GM19468 (cell line): ENCODE data around the gene KCTD14.
"Not testable (repeated sequence)": the region's sequence is repeated elsewhere in the genome, so short reads cannot be mapped to it uniquely, and the experiment has no call there.

Source experiments
- ATAC-seq: cut with Tn5 transposase; IDR thresholded peaks from one replicate; pipeline ENCODE4 v1.9.1; 2021; ENCODE audit warnings: mild to moderate bottlenecking, moderate library complexity, moderate number of reproducible peaks; ENCODE audit not compliant: unreplicated experiment; ENCODE audit errors: extremely low read depth

Gene KCTD14

DNA sequence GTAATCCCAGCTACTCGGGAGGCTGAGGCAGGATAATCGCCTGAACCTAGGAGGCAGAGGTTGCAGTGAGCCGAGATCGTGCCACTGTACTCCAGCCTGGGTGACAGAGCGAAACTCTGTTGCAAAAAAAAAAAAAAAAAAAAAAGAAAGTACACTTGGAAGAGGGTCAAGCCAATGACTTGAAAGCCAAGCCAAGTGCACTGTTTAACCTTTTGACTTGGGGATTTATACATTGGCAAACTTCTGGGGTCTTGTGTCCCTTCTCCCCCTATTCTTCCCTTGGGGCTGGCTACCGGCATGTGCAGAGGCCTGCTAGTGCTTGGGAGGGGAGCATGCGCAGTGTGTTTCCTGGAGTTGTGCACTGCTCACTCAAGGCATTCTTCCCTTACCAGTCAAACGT, 26.3 kb upstream of the KCTD14 start:
- ATAC-seq, result no peak

DNA sequence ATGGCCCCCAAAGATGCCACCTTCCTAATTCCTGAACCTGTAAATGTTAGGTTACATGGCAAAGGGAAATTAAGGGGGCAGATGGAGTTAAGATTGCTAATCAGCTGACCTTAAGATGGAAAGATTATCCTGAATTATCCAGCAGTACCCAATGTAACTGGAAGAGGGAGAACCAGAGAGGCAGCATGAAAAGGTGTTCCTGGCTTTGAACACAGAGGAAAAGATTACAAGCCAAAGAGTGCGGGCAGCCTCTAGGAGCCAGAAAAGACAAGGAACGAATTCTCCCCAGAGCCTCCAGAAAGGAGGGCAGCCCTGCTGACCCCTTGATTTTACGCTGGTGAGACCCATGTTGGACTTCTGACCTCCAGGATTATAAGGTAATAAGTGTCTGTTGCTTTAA, 25.5 kb upstream of the KCTD14 start:
- no peak for ATAC-seq

DNA sequence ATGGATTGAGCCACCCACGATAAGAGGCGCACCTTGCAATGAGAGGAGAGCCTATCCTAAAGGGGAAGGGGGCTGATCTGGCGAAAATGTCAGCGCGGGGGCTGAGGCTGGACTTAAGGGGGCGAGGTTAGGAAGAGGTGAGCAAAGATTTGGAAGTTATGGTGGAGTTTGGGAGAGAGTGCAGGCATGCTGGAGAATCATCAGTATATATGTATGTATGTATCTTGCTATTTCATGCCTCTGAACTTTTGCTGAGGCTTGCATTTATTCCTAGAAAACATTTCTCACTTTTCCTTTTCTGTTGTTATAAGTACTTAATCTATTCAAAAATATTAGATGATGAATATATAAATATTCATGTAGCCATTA, 23.4 kb upstream of the KCTD14 start:
- ATAC-seq, result no peak

DNA sequence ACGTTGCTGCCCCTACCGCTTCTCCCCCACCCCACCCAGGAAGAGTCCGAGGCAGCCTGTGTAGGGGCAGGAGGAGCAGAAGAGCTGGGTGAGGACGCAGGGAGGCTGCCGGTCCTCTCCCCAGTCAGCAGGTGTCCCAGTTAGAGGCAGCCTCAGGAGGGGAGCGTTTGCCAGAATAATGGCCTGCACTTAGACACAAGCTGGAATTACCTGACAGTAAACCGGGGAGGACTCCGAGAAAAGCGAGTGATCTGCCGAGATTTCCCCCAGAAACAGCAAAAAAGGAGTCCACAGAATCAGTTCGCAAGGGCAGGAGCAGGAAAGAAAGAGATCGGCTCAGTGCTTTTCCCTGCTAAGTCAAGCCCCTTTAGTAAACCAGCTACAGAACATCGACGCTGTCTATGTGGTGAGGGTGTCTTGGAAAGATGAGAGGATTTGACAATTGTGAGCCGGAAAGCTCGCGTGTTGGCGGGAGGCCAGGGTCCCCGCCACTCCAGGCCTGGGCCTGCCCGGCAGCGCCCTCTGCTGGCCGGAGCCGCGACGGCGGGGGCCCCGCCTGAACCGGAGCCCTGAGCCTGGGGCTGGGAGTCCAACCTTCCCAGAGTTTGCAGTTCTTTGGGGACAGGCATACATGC, 22.9 kb upstream of the KCTD14 start:
- ATAC-seq, result no peak

GRCh38 chr11:78044706-78045105, 21.6 kb upstream of the KCTD14 start:
- no peak for ATAC-seq

DNA sequence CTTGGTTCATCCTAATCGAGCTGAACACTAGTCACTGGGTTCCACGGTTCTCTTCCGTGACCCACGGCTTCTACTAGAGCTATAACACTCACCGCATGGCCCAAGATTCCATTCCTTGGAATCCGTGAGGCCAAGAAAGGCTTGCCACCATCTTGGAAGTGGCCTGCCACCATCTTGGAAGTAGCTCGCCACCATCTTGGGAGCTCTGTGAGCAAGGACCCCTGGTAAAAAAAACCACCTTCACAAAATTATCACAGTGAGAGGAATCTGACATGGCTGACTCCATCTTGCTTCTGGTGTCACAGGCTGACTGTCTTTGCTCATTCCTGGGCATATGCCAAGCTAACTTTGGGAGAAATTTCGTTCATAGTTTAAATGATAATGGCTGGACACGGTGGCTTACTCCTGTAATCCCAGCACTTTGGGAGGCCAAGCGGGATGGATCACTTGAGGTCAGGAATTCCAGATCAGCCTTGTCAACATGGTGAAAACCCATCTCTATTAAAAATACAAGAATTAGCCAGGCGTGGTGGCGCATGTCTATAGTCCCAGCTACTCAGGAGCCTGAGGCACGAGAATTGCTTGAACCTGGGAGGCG, 18.9 kb upstream of the KCTD14 start:
- ATAC-seq, result no peak

DNA sequence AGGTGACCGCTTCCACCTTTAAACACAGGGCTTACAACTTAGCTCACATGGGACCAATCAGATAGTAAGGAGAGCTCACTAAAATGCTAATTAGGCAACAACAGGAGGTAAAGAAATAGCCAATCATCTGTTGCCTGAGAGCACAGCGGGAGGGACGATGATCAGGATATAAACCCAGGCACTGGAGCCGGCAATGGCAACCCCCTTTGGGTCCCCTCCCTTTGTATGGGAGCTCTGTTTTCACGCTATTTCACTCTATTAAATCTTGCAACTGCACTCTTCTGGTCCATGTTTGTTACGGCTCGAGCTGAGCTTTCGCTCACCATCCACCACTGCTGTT, 18.3 kb upstream of the KCTD14 start:
- ATAC-seq, result not testable (repeated sequence)

GRCh38 chr11:78040691-78041379, 17.8 kb upstream of the KCTD14 start:
- ATAC-seq, result no peak

- ATAC-seq, result peak; percentile 52
Observed at GRCh38 chr11:78039919-78040671, 17.0 kb upstream of the KCTD14 start.

DNA sequence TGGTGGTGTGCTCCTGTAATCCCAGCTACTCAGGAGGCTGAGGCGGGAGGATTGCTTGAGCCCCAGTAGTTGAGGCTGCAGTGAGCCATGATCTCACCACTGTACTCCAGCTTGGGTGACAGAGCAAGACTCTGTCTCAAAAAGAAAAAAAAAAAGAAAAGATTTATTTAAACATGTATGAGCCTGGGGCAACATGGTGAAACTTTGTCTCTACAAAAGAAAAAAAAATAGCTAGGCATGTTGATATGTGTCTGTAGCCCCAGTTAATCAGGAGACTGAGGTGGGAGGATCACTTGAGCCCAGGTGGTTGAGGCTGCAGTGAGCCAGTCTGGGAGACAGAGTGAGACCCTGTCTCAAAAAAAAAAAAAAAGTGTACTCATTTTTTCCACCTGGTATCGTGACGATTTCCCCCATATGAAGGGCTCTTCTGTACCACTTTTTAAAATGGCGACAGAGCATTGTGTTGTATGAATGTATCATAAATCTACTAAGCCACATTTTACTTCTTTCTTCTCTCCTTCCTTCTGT, 16.4 kb upstream of the KCTD14 start:
- ATAC-seq, result no peak

DNA sequence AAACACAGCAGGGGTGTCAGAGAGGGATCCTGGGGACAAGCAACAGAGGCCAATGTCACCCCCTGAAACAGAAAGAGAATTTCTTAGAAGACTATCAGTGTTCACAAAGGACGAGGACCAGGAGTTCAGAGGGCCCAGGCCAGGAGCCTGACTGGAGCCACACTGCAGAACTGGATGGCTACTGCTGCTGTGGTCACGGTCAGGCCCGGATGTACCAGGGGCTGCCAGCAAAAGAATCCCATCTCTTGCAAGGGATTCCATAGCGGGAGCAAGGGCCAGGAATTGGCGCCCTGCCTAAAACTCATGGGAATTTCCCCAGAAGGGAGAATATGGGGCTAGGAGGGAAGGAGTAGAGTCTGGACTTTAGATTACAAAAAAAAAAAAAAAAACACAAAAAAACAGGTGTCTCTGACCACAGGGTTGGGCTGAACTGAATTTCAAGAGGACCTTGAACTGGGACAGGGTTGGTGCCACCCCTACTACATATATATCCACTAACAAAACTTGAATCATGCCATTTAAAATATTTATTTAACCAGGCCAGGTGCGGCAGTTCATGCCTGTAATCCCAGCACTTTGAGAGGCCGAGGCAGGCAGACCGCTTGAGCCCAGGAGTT, 15.7 kb upstream of the KCTD14 start:
- no peak for ATAC-seq

DNA sequence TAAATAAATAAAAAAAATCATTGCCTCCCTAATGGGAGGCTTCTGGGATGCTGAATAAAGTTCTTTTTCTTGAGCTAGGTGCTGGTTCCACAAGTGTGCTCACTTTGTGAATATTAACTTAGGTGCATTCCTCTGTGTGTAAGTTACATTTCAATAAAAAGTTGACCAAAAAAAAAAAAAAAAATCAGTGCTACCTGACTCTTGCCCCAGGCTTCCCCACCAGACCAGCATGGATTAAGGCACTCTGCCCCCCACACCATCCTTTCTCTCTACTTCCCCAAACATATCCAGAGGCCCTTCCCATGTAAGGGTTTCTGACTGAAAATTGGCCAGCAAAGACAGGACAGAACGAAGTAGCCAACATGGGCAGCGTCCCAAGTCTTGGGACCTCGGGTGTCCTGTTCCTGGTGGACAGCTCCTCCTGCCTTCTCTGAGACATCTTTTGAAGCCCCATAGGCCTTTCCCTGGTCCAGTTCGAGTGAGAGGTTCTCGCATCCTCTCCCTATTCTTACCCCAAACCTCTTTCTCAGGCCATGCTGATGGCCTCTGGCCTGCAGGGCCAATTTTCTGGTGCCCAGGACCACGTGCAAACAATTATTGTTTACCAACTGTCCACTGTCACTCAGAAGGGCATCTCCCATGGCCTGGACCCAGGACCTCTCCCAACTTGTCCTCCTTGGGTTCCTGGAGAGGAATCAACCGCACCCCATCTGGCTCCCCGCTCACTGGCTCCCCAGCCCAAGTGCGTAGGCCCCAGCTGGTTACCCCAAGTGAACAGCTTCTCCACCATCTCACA, 14.9 kb upstream of the KCTD14 start:
- no peak for ATAC-seq

- ATAC-seq, result no peak
Observed at GRCh38 chr11:78037056-78037455, 14.0 kb upstream of the KCTD14 start.

DNA sequence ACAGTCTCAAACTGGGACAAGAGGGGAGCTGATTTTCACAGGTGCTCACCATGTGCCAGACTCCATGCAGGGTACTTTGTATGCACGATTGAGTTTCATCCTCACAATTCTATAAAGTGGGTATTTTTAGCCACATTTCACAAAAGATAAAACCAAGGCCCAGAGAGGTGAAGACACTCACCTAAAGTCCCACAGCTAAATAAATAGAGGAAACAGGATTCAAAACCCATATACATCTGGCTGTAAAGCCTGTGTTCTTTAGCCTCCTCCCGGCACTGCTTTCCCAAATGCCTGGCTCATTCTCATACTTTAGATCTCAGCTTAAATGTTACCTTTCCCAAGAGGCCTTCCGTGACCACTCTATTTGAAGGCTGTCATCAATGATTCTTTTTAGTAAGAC, 13.2 kb upstream of the KCTD14 start:
- no peak for ATAC-seq

DNA sequence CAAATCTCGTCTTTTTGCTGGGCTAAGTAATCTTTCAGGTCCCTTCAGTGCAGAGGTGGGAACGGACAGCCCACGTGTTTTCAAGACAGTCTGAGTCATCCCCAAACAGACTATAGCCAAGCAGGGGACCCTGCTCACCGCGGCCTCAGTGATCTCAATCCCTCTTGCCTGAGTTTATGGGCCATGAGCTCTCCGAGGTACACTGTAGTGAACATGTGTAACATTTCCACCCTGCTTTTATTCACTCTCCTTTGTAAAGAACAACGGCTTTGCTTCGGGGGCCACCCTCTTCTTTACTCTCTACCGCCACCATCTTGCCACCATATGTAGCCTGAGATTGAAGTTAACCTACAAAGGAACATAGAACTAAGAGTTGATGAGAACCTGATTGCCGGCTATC, 11.5 kb upstream of the KCTD14 start:
- no peak for ATAC-seq

- no peak for ATAC-seq
Observed at GRCh38 chr11:78033040-78033439, 10.0 kb upstream of the KCTD14 start.

DNA sequence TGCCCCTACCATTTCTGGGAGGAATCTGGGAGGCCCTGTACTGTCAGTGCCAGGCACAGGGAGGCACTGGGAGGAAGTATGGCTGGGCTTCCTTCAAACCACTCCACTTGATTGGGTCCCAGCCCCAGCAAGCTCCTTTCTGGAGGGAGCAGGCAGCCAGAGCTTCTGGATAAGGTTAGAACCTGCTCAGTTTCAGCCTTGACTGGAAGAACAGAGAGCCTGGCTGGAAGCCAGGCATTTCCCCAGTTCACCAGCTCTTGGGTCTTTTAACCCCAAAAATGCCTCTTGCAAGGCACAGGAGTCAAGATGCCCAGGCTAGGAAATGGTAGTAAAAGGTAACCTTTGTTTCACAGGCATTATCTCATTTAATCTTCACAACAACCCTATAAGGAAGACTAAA, 9.0 kb upstream of the KCTD14 start:
- no peak for ATAC-seq

GRCh38 chr11:78031629-78032028, 8.6 kb upstream of the KCTD14 start:
- no peak for ATAC-seq

DNA sequence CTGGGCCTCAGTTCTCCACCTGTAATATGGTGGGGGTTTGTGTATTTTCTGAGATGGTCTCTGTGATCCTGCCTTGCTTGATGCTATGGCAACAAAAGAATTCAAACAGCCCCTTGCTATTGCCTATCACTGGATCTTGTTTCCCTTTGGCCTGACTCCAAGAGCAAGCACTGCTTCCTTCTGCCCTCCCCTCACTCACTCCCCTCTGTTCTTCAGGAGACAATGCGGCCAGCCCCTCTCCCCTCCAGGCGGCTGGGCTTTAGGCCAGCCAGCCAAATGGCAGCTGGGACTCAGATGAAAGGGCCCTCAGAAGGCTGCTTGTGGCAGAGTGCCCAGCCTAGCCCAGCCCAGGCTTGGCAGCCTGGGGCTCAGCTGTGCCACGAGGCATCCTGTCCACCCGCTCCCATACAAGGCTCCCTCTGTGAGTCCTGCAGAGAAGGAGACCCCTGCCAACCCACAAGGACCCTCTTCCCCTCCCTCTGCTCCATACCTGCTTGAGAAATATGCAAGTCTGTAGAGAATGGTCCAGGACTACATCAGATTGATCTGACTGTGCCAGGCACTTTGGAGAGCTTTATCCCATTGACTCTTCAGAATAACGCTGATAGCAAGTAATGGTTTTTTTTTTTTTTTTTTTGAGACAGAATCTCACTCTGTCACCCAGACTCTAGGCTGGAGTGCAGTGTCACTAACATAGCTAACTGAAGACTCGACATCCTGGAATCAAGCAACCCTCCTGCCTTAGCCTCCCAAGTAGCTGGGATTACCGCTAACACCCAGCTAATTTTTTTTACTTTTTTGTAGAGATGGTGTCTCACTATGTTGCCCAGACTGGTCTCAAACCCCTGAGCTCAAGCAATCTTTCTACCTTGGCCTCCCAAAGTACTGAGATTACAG, 7.6 kb upstream of the KCTD14 start:
- ATAC-seq, result no peak
